VCaP (cell line): Measurements from ENCODE around the gene ZDHHC14.

Experiments
- H3K27ac ChIP-seq: fragments of 450-650 bp; 2 replicates; pipeline ENCODE4 v1.5.1; 2017
- TF ChIP-seq, protein P1 (sequence below): fragments of 450-650 bp; conservative IDR thresholded peaks from 2 replicates; pipeline ENCODE4 v1.5.1; 2017; ENCODE audit warnings: mild to moderate bottlenecking, moderate library complexity

Gene ZDHHC14

DNA sequence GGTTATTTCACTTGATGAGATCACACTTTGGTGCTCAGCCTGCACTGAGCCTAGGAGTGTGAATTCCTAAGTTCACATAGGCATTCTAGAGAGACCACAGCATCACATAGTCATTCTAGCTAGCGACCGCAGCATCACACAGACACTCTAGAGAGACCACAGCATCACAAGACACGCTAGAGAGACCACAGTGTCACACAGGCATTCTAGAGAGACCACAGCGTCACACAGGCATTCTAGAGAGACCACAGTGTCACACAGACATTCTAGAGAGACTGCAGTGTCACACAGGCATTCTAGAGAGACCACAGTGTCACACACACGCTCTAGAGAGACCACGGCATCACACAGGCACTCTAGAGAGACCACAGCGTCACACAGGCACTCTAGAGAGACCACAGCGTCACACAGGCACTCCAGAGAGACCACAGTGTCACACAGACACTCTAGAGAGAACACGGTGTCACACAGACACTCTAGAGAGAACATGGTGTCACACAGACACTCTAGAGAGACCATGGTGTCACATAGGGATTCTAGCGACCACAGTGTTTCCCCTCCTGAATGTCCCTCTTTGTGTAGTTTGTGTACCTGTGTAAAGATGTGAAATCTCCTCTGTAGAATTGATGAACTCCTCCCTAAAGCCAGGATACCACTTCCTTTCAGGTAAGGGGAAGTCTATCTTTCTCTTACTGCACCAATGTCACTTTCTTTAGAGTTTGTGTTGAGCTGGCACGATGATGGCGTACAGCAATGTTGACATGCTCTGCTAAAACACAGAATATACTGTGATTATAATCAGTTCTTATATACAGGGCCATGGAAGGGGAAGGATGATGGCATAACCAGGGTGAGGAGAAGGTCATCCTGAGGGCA lies 169.4 kb downstream of the ZDHHC14 start:
- no peak overlapping the region for H3K27ac ChIP-seq
- TF ChIP-seq, protein P1, sequence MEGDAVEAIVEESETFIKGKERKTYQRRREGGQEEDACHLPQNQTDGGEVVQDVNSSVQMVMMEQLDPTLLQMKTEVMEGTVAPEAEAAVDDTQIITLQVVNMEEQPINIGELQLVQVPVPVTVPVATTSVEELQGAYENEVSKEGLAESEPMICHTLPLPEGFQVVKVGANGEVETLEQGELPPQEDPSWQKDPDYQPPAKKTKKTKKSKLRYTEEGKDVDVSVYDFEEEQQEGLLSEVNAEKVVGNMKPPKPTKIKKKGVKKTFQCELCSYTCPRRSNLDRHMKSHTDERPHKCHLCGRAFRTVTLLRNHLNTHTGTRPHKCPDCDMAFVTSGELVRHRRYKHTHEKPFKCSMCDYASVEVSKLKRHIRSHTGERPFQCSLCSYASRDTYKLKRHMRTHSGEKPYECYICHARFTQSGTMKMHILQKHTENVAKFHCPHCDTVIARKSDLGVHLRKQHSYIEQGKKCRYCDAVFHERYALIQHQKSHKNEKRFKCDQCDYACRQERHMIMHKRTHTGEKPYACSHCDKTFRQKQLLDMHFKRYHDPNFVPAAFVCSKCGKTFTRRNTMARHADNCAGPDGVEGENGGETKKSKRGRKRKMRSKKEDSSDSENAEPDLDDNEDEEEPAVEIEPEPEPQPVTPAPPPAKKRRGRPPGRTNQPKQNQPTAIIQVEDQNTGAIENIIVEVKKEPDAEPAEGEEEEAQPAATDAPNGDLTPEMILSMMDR: no peak

DNA sequence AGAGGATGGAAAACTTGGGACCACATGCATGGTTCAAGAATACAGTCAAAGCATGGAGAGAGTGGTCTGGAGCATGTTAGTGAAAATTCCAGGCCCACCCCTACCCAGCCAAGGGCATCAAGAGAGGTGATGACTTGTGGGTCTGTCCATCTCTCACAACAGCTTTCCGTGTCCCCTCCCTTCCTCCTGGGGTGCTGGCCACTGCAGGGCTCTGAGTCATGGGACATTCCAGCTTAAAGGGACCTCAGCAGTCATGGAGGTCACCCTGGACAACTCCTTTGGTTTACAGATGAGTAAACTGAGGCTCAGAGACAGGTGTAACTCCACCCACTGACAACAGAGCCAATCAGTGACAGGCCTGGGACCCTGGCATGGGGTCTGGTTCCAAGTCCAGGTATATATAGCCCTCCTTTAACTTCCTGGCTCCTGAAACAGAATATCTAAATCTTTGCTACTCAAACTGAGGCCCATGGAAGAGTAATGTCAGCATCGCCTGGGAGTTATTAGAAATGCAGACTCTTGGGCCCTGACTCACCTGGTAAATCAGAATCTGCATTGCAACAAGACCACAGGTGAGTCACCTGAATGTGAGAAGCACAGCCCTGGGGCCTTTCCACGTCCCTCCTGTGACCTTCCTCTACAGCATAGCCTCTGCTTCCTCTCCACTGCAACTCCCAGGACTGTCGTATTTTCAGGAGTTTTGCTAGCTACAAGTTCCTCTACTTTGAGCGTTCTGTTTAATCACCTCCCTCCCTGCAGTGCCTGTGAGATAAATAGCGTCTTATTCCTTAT lies 170.2 kb downstream of the ZDHHC14 start:
- TF ChIP-seq, protein P1: no peak
- H3K27ac ChIP-seq: no peak overlapping the region

DNA sequence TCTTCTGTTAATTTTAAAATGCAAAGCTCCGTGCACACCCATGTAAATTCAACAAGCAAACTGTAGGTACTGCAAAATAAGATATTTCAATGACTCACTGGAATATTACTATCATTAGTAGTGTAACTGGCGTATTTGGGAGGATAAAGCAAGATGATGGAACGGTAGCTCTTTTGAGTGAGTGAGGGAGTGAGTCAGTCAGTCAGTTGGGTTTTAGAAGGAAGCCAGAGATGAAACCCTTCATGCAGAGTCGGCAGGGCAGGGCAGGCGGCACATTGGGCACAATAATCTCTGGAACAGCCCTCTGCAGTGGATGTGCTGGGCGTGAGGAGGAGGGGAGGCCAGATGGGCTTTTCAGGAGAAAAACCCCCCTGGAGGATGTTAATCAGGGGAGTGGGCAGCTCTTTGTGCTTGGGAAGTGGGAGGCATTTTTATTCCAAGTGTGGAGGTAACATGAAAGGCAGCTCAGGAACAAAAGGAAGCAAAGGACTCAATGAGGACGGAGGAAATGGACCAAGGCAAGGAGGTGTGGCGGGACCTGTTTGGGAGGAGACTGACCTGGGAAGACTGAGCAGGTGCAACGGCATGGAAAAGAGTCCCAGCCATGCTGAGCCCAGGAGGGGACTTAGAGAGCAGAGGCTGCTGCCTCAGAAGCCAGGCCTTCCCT lies 171.2 kb downstream of the ZDHHC14 start:
- no peak overlapping the region for H3K27ac ChIP-seq
- TF ChIP-seq, protein P1: no peak

DNA sequence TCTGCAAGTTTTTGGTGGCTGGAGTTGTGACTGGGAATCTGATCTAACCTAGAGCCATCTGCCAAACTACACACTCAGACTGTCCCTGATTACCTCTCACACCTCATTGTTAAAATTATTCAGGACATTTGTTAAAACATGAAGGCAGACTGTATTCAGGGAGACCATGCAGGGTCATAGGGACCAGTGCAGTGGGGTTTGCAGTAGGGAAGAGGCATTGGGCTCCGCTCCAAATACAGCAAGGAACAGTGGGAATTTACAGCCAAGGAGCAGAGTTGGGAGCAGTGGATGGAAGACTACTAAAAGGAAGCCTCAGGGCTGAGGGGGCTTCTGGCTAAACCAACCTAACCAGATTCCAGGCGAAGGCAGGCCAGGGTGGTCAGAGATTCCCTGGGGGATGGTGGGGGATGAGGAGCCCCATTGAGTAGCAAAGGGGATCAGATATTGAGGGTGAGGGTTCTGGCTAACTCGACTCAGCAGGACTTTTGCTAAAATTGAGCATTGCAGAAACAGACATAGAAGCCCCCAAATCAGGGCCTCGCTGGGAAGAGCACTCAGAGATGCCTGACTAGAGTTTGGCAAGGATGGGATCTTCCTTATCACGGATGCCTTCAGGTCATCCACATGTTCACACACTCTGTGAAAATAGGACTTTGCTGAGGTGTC lies 172.0 kb downstream of the ZDHHC14 start:
- TF ChIP-seq, protein P1: no peak
- no peak overlapping the region for H3K27ac ChIP-seq

DNA sequence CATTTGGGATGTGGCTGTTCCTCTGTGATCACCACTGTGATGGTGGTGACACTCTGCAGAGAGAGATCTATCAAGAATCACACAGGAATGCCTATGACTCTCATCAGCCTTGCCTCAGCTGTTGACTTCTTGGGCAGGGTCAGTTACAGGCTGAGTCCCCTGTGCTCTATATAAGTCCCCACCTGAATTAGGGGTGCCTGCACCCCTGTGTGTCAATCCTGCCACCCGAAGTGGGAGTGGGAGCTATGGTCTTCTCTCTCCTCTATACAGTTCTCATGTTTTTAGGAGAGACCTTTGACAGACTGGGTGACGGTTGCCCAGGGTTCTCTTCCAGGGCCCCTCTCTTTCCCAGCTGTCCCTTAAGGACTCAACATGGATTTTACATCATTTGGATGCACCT lies 173.8 kb downstream of the ZDHHC14 start:
- TF ChIP-seq, protein P1: no peak
- H3K27ac ChIP-seq: no peak overlapping the region

DNA sequence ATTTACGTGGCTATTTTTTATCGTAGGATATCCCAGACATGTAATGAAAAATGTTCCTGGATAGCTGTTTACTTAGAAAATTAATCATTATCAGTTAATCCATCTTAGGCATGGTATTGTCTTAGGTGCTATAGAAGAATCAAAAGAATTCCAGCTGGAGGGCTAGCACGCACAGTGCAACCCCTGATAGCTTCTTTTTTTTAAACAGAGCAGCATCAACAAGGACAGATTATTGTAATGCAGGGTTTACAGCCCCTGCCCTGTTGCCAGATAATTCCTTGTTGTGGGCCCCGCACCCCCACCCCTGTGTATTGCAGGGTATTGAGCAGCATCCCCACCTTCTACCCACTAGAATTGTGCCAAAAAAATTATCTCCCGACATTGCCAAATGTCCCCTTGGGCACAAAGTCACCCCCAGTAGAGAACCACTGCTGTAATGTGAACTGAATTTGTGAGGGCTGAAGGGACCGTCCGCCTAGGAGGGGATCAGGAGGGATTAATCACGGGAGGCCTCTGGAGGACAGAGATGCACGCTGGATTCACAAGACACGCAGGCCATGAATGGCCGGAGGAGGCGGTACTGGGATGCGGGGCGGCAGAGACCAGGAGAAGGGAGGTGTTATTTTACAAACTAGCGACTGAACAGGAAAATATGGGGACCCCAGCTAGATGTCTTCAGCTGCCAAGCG lies 174.6 kb downstream of the ZDHHC14 start:
- H3K27ac ChIP-seq: no peak overlapping the region
- TF ChIP-seq, protein P1: no peak
